Fibroblast of skin of back (primary cell): Measurements from ENCODE around the gene SDK2.

Source experiments
- DNase-seq: peaks from one replicate; pipeline ENCODE4 v3.0.0-alpha.2; 2013

The SDK2 gene

DNA sequence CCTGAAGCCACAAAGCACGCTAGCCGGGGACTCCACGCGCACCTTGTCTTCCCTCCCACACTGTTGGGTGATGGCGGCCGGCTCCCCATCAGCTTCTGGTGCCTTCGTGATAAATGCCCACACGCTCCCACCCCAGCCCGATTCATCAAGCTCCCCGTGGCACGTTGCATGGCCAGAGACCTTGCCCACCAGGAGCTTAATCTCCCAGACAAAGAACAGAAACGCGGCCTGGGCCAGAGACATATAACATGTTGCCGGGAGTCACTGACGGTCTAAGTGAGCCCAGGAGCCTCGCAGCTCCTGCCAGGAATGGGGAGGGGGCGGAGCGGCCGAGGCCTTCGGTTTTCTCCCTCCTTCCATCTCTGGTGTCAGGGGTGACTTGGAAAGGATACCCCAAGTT, 93.1 kb downstream of the SDK2 start:
- DNase-seq = no peak

DNA sequence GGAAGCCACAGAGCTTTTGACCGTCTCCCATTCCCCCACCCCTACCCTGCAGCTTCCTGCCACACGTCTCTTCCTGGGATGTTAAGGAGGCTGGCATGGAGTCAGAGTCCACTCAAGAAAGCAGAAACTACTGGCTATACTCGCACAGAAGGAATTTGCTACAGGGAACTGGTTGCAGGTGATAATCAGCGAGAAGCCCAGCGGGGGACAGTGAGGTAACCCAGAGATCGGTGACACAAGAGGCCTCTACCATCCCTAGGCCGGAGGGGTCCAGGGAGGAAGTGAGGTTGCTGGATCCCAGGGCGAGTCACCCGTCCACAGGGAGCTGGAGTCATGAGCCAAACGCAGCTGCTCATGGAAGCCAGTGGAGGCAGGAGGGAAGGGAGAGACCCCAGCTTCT, 93.7 kb downstream of the SDK2 start:
- DNase-seq = peak; percentile 47

DNA sequence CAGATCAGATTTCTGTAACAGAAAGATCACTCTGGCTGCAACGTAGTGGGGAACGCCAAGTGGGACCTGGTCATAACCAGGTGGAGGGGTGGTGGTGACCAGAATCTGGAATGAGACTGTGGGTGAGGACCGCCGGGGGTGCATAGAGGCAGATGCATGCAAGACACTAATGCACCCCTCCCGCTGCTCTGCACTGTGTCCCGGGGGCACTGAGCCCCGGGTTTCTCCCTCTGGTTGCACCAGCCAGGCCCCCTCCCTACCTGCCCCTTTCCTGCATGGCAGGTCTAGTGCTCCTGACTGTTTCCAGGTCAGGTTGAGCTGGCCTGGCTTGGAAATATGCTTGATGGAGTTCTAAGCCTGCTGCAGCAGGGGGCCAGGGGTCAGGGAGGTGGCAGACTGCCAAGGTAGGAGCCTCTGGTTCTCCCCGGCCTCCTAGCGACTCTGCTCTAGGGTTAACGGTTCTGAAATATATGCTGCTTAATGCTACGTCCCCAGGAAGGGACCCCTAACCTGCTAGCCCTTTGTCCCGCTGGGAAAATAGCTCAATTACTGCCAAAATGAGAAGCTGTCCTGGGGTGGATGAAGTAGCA, 94.3 kb downstream of the SDK2 start:
- DNase-seq = no peak

DNA sequence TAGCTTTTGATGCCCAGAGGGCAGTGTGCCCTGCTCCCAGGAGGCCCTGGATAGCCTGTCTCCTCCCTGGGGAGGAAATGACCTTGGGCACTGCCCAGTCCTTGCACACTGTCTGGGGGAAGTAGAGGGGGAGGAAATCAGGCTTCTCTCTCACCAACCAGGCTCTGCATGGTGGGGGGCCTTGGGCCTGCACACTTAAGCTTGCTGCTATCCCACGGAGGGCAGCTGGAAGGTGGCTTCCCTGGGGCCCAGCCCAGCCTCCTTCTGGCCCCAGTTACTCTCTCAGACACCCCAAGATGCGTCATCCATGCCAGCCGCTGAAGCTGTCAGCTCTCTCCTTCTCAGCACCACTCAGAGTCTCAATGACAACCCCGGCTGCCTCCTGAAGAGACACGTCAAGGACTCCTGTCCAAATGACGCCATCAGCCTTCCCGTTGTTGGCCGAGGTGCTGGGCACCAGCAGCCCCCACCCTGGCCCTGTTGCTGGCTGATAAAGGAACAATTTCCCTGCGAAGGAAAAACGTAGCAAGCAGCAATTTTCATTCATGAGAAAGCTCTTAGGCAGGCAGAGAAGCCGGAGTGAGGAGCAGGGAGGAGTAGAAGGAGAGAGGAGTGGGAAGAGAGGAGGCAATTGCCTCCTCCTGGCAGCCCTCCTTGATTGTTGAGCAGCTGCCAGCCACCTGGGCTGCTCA, 95.5 kb downstream of the SDK2 start:
- no peak for DNase-seq

DNA sequence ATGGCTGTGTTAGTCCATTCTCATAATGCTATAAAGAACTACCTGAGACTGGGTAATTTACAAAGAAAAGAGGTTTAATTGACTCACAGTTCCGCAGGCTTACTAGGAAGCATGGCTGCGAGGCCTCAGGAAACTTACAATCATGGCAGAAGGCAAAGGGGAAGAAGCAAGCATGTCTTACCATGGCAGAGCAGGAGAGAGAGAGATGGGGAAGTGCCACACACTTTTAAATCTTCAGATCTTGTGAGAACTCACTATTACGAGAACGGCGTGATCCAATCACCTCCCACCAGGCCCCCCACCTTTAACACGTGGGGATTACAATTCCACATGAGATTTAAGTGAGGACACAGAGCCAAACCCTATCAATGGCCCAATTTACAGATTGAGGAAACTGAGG, 96.5 kb downstream of the SDK2 start:
- DNase-seq = no peak

DNA sequence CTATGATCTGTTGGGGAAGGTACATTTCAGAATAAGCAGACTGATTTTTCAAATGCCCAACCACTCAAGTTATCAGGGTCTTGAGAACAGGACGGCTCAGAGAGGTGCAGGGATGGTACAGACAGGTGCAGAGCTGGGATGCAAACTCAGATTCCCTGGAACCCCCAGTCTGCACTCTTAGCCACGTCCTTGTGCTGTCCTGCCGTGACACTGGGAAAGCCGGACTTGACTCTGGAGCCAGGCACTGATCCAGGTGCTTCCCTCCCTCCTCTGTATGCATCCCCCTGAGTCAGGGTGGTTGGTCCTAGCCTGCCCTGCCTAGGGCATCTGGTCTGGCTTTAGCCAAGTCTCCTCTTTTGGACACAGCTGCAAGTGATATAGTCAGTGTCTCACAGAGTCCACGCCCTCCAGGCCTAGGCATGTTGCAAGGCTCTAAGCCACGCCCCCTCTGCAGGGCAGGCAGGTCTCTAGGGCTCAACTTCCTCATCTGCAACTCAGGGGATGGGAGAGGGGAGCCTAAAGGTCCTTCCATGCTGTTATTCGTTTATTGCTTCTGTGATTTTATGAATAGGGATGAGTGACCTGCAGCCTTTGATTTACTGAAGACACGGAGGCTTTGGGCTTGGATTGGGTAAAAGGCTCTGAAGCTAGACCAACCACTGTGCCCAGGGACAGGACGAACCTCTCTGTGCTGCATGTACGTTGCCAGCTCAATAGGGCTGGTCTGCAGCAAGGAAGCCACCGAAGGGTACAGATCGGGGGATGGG, 97.3 kb downstream of the SDK2 start:
- DNase-seq = peak; percentile 9

DNA sequence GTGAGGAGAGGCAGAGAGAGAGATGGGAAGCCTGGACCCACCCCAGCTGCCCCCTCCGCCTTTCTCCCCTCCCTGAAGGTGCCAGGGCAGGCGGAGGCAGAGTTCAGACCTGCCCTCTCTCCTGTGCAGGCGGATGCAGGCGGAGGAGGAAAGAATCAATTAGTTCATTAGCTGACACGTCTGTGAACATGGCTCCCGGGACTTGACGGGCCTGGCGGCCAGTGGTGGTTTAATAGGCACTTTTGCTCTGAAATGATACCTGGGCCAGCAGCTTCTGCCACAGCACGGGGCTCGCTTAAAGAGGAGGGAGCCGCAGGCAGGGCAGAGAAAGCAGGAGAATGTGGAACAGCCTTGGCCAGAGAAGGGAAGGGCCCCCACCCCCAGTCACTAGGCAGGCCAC, 98.1 kb downstream of the SDK2 start:
- DNase-seq = no peak

DNA sequence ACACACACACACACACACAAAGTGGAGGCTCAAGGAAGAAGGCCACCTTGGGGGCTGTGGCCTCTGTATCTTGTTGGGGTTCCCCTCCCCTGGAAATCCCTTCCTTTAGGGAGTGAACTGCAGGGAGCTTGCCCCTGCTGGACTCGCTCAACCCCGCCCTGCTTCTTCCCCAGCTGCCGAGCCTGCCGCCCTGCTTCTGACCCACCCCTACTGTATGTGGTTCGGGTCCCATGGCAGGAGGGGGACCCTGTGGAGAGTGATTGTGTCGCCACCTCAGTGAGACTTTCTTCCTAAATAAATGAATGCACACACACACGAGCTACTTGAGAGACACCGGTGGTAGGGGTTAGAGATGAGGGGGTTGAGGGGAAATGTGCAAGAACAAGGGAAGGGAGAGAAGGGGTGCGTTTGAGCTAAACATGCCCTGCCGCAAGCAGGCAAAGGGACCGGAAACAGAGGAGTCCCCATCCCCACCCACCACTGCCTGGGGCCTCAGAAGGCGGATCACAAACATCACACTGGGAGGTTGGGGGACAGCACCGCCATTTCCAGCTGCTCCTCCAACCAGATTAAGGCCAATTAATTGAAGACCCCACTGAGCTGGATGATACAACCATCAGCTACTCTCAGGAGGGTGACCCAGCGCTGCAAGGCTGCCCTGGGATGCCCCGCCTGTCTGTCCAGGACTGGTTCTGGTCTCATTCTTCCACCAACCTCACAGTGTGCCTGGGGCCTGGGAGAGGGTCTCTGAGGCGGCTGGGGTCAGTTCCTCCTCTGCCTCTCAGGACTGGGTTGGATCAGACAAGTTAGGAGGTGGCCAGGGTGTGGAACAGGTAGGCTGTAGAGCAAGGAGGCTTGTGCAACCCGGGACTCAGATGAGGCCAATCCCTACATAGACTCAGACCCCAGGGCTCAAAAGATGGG, 98.9 kb downstream of the SDK2 start:
- DNase-seq = no peak

DNA sequence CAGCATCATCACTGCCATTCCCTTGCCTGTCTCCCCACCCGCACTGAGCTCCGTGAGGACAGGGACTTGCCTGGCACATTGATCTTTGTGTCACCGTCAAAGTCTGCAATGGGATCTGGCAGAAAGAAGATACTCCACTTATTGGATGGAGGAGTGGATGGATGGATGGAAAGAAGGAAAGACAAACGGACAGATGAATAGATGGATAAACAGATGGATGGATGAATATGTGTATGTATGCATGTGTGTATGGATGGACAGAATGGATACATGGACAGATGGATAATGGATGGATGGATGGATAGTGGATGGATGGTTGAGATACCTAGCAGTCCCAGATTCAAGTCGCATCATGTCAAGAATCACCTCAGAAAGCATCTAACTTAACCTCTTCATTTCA, 99.9 kb downstream of the SDK2 start:
- no peak for DNase-seq

DNA sequence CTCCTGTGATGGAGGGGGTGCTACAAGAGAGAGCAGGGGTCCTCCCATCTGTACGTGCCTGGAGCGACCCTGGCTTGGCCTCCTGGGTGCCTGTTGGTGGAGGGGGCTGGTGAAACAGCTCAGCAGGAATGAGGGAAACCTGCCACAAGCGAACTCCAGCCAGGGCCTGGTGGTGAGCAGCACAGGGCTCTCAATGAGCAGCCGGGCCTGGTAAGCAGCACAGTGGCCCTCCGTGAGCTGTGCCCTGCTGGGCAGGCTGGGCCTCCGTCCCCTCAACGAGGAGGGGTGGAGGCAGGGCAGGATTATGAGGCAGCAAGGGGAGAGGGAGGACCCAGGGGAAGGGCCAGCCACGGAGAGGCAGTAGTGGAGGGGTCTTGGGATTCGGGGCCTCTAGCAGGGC, 101.9 kb downstream of the SDK2 start:
- no peak for DNase-seq

DNA sequence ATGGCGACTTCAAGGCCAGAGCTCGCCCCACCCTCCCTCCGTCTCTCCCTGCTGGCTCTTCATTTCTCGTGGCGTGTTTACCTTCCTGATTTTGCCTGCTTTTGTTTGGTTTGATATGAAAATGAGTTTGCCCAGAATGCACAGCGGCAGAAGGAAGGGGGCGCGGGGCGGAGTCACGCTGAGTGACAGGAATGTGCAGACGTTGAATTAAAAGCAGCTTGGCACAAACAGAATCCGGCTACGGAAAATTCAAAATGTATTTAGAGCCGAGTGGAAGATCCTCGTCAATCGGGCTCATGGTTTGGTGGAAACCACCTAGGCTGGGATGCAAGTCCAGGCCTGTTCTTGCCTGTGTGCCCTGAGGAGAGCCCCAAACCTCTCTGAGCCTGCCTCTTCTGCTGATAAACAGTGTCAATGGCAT, 102.7 kb downstream of the SDK2 start:
- DNase-seq = no peak

DNA sequence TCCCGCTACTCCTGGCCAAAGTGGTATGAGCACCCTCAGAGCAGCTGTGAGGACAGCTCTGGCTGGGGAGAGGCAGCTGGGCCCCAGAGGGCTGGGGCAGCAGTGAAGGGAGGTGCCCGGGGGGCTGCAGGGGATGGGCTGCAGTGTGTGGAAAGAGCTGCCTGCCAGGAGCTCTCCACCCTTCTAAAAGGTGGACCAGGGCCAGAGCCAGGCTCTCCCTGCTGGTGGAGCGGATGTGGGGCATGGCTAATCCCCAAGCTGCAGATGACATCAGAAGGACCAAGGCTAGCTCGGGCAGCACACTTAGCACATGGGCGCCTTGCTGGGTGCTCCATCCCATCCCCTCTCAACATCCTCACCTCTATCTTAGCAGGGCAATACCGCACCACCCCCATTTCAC, 103.1 kb downstream of the SDK2 start:
- DNase-seq = no peak

DNA sequence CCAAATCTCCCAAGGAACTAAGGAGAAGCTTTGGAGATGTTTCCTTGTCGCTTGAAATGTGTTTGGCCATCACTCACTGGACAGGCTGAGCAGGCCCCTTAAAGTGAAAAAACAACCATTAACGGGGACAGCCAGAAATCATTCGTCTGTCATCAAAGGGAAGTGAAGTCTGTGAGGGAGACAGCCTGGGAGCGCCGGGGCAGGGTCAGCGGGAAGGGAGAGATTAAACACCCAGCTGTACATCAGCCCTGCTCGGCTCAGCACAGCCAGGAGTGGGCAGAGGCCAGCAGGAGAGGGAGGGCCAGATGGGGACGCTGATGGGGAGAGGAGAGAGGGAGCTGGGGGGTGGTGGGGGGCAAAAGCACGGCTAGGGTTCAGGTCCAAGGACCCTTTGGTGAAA, 105.1 kb downstream of the SDK2 start:
- DNase-seq = no peak

DNA sequence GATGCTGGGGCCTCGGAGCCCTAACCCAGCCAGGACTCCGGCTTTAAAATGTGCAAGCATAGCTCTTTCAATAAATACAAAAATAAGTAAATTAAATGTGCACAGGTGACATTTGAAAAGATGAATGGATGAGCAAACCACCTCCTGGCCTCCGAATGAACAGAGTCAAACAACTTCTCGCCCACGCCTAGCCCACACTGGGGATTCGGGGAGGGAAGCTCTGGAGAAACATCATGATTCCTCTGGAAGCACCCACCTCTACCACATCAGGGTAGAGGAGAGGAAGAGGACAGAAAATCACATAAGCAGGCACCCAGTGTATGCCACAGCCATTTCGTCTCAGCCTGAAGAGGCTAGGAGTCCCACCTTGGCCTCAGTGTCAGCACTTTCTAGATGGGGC, 105.8 kb downstream of the SDK2 start:
- DNase-seq = no peak

DNA sequence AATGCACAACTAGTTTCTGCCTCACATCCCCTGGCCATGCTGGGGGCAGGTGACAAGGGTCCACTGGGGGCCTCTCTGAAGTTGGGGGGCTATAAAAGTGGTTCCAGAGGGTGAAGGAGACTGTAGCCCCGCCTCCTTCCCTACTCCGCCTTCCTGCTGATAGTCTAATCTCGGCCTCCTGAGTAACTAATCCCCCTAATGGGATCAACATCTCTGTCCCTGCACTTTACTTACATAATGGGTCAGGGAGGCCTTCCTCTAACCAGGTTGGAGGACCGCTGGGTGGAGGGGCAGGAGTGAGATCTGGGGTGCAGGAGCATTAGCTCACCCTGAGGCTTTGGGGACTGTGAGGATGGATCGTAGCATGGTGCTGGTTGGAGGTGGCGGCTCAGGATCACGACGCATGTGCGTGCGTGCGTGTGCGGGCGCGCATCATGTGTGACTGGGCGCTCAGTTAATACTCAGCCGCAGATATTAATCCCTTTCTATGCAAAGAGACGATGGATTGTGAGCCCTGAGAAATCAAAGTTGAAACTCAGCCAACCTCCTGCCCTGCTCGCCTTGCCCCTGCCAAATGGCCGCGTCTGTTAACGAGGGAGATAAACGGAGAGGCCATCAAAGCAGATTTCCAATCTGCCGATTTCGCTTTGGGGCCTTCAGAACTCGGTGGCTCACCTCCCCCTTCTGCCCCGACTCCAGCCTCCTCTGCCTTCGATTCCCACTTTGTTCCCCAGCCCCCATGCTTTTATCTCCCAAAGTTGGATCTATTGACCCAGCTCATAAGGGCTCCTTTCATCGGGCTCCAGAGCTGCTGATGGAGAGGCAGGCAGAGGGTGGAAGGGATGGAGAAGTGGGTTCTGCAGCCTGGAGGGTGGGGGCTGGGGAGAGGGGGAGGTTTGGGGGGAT, 107.3 kb downstream of the SDK2 start:
- DNase-seq = no peak

DNA sequence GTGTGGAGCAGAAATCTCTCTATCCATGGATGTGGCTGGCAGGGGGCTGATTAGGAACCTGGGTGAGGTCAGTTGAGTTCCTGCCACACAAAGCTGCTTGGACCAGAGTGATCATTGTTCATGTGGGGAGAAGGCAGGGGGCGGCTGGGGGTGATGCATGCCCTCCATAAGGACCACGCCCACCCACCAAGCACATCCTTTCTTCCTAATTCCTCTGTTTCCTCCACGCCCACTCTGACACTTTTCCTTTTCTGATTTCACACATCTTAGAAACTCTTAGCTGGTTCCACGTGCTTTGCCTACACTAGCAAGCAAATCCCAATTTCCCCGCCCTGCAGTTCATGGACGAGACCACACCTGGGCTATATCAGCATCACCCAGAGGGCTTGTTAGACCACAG, 108.5 kb downstream of the SDK2 start:
- no peak for DNase-seq

DNA sequence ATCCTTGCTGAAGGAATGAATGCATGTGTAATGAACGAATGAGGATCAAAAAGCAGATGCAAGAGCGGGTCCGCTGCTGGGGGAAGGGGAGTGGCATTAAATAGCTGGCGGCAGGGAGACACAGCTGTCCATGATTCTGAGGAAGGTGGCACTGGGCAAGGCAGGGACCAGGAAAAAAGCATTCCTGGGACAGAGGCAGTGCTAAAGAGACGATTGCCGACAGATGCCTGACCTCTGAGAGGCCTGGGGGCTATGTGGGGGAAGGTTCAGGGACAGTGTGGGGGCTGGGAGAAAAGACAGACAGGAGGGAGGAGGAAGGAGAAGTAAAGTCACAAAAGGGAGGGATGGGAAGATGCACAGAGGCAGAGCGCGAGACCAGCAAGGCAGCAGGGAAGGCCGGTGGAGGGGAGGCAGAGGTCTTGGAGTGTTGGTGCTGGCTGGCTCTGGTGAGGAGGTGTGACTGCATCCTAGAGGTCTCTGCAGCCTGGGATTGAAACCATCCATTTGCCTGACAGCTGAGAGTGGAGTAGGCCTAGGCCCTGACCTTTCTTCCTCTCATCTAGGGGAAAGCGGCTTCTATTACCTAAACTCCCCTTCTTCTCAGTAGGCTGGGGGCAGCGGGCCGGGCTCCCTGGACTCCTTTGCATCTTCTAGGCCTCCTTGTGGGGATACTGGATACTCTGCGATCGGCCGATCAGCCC, 109.9 kb downstream of the SDK2 start:
- DNase-seq = no peak

DNA sequence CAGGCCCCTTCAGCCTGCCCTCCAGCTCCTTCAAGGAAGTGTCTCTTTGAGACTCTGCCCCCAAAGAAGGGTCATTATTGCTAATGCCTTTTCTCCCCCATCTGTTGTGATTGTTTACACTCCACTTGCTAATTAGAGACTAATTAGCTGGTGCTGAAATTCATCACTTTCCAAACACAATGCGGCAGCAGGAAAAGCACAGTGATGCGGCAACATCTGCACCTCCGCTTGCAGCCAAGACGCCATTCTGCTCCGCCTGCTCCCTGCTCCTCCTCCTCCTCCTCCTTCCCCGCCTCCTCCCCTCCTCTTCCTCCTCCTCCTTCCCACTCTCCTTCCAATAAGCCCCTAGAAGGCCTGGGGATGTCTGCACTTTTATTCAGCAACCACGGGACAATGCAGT, 110.5 kb downstream of the SDK2 start:
- no peak for DNase-seq

DNA sequence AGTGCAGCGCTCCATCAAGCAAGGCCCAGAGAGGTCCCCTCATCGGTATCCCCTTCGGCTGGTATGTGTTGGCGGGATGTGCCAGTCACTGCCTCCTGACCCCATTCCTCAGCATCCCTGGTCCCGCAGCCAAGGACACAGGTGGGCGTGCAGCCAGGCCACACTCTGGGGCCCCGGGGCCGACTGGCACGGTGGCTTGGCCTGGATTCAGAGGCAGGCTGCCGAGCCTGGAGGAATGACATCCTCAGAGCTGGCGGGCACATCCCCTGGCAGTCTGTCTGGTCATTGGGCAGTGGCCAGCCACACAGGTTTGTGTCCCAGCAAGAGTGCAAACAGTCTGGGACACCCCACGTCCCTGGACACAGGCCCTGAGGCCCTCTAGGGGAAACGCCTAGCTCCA, 111.1 kb downstream of the SDK2 start:
- DNase-seq = no peak

DNA sequence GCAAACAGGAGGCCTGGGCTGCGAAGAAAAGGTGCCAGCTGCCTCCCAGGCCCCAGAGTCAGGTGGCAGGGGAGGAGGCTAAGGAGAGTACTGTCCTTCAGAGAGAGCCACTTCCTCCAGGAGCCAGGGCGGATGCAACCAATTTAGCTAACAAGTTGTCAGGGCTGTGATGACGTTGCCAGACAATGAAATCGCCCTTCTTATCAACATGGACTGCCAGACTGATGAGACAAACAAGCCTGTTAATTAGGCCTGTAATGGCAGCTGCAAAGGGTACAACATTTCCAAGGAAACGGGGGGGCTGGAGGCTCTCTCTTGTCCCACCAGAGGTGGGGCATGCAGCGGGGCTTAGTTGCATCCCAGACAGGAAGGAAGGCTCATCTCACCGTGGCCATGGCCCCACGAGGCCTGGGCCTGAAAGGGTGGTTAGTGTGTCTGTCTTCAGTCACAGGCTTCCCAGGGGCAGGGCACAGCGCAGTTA, 111.8 kb downstream of the SDK2 start:
- no peak for DNase-seq

DNA sequence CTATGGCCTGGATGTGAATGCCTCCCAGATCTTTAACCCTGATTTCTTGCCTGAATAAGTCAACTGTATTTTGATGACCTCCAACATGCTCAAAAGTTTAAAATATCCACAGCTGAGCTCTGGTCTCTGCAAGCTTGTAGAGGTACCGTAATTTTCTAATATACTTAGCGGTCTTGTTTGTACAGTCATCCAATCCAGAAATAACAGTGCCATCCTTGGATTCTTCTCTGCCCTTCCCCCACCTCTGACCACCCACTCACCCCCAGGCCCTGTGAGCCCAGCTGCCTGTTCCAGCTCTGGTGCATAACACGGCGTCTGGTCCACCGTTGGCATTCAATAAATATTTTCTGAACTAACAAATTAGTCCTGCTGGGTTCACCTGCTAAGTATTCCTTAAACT, 113.1 kb downstream of the SDK2 start:
- no peak for DNase-seq
